Mesendoderm (in vitro differentiated cells): ENCODE measurements around the gene FAM83F.

Experiments used
- DNase-seq: peaks from one replicate; pipeline ENCODE4 v3.0.0; 2013
- H2AK5ac ChIP-seq: 2 replicates; pipeline ENCODE4 v1.6.1; 2013; ENCODE audit warnings: low read length, inconsistent platforms
- H2BK120ac ChIP-seq: 2 replicates; pipeline ENCODE4 v1.6.1; 2013; ENCODE audit warnings: low read depth, mild to moderate bottlenecking, low read length, moderate library complexity, mixed read lengths
- H2BK15ac ChIP-seq: replicated peaks from 2 replicates; pipeline ENCODE4 v1.6.1; 2013; ENCODE audit warnings: low read depth, mild to moderate bottlenecking, moderate library complexity
- H2BK5ac ChIP-seq: 2 replicates; pipeline ENCODE4 v1.6.1; 2013; ENCODE audit warnings: low read length, inconsistent platforms
- H3K18ac ChIP-seq: 2 replicates; pipeline ENCODE4 v1.6.1; 2013; ENCODE audit warnings: mild to moderate bottlenecking, low read length, mixed read lengths
- H3K23ac ChIP-seq: one replicate; pipeline ENCODE4 v1.6.1; 2013; ENCODE audit warnings: low read length
- H3K27ac ChIP-seq: 2 replicates; pipeline ENCODE4 v1.5.1; 2013; ENCODE audit warnings: low read depth, mild to moderate bottlenecking, inconsistent platforms, low read length, moderate library complexity
- H3K27me3 ChIP-seq: 2 replicates; pipeline ENCODE4 v1.6.1; 2013; ENCODE audit warnings: low read length, control low read depth, mild to moderate bottlenecking, inconsistent platforms; ENCODE audit not compliant: insufficient read depth, poor library complexity
- H3K36me3 ChIP-seq: 2 replicates; pipeline ENCODE4 v1.6.1; 2013; ENCODE audit warnings: low read length, inconsistent platforms; ENCODE audit not compliant: control insufficient read depth, insufficient read depth
- H3K4ac ChIP-seq: one replicate; pipeline ENCODE4 v1.6.1; 2013; ENCODE audit warnings: low read depth, mild to moderate bottlenecking, low read length, moderate library complexity
- H3K4me1 ChIP-seq: 2 replicates; pipeline ENCODE4 v1.6.1; 2013; ENCODE audit warnings: low read depth, low read length, inconsistent platforms; ENCODE audit not compliant: control insufficient read depth
- H3K4me2 ChIP-seq: 2 replicates; pipeline ENCODE4 v1.6.1; 2013; ENCODE audit warnings: low read length
- H3K4me3 ChIP-seq: 2 replicates; pipeline ENCODE4 v1.5.1; 2013; ENCODE audit warnings: mild to moderate bottlenecking, low read length
- H3K56ac ChIP-seq: one replicate; pipeline ENCODE4 v1.6.1; 2013; ENCODE audit warnings: low read length
- H3K79me1 ChIP-seq: 2 replicates; pipeline ENCODE4 v1.6.1; 2013; ENCODE audit warnings: low read length, inconsistent platforms
- H3K79me2 ChIP-seq: 2 replicates; pipeline ENCODE4 v1.6.1; 2013; ENCODE audit warnings: mild to moderate bottlenecking, low read length; ENCODE audit not compliant: control insufficient read depth, insufficient read depth
- H3K9ac ChIP-seq: 2 replicates; pipeline ENCODE4 v1.6.1; 2013; ENCODE audit warnings: low read length, inconsistent platforms
- H4K5ac ChIP-seq: one replicate; pipeline ENCODE4 v1.6.1; 2013; ENCODE audit warnings: low read length
- H4K8ac ChIP-seq: one replicate; pipeline ENCODE4 v1.6.1; 2013; ENCODE audit warnings: low read depth, mild to moderate bottlenecking, control low read depth, low read length, moderate library complexity
- WGBS: extraction: QIAGEN DNeasy Blood & Tissue Kit; methylation state at CpG from one replicate; pipeline ENCODE4 v1.1.7; 2013; ENCODE audit warnings: low lambda C conversion rate, missing lambda C conversion rate; ENCODE audit not compliant: insufficient coverage; ENCODE audit errors: extremely low coverage; 5-methylcytosine and 5-hydroxymethylcytosine counted together

The FAM83F gene

DNA sequence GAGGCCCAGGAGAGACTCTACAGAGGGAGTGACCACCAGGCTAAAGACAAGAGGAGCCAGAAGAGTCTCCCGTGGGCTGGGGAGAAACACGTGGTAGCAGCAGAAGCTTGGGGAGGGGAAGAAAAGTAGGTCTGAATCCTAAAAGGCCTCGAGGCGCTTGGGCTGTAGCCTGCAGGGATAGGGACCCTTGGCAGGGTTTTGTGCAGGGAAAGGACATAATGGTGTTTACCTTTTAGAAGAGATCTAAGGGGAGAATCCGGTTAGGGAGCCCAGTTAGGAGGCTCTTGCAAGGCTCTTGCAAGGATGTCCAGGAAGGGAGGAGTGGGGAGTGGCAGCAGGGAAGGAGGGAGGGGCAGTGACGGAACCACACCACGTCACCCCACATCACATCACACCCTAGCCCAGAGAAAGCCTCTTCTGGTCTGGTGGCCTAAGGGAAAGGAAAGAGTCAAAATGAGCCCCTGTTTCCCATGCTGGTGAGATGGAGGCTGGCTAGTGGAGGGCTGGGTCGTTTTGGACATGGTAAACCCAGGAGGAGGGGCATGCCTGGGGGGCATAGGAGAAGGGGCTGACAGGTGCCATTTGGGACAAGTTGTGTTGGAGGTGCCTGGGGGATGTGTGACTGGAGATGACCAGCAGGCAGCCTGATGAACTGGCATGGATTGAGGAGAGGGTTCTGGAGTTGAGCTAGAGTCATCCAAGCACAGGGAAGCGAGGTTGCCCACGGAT is 6.2 kb upstream of the FAM83F start:
- H3K36me3 ChIP-seq: no peaks in the 10 kb centered on the region
- H3K4me2 ChIP-seq: no peak overlapping the region
- H2BK5ac ChIP-seq: no peak overlapping the region
- H2BK120ac ChIP-seq: no peak overlapping the region
- no peak overlapping the region for H3K4me3 ChIP-seq
- no peak overlapping the region for H2AK5ac ChIP-seq
- no peaks in the 10 kb centered on the region for H3K4me1 ChIP-seq
- H3K56ac ChIP-seq: no peak overlapping the region
- H3K79me2 ChIP-seq: no peaks in the 10 kb centered on the region
- H3K18ac ChIP-seq: no peak overlapping the region
- no peak overlapping the region for H3K27ac ChIP-seq
- H2BK15ac ChIP-seq: no peak overlapping the region
- H4K8ac ChIP-seq: no peak overlapping the region
- H3K23ac ChIP-seq: peak overlapping the region; percentile 89
- H3K79me1 ChIP-seq: no peaks in the 10 kb centered on the region
- H3K4ac ChIP-seq: no peak overlapping the region
- H4K5ac ChIP-seq: no peak overlapping the region
- H3K27me3 ChIP-seq: no peaks in the 10 kb centered on the region
- DNase-seq: no peak
- no peak overlapping the region for H3K9ac ChIP-seq
- WGBS: no CpG with 5 or more reads among the region's 10 CpGs

DNA sequence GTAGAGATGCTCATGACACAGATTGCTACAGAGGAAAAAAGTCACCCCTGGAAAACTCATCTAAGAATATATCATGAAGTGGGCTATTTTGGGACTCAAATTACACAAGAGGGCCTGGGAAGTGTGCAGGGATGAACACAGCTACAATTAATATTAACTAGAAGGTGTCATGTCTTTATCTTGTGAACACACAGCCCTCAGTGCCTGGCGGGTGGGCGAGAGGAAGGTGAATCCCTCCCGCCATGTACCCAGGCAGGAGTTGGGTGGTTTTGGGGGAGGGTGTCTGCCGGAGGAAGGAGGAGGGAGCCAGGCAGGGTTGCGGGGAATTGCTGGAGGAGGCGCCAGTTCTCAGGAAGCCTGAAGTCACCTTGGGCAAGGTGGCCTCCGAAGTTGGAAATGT is 5.1 kb upstream of the FAM83F start:
- H3K18ac ChIP-seq: no peak overlapping the region
- no peak overlapping the region for H3K4ac ChIP-seq
- no peak overlapping the region for H2BK15ac ChIP-seq
- no peak overlapping the region for H3K23ac ChIP-seq
- DNase-seq: no peak
- H3K4me3 ChIP-seq: no peak overlapping the region
- no peak overlapping the region for H3K56ac ChIP-seq
- no peaks in the 10 kb centered on the region for H3K27me3 ChIP-seq
- H3K79me2 ChIP-seq: no peaks in the 10 kb centered on the region
- no peaks in the 10 kb centered on the region for H3K4me1 ChIP-seq
- H3K9ac ChIP-seq: no peak overlapping the region
- no peaks in the 10 kb centered on the region for H3K79me1 ChIP-seq
- H4K8ac ChIP-seq: no peak overlapping the region
- no peak overlapping the region for H2BK120ac ChIP-seq
- no CpG with 5 or more reads among the region's 7 CpGs for WGBS
- no peak overlapping the region for H4K5ac ChIP-seq
- no peak overlapping the region for H2AK5ac ChIP-seq
- H3K27ac ChIP-seq: no peak overlapping the region
- H3K36me3 ChIP-seq: no peaks in the 10 kb centered on the region
- H3K4me2 ChIP-seq: no peak overlapping the region
- no peak overlapping the region for H2BK5ac ChIP-seq

GRCh38 chr22:39990686-39991085 is 4.1 kb upstream of the FAM83F start:
- Histone ChIP-seq H3K56ac (no peak overlapping the region), H4K5ac (no peak overlapping the region), H3K4ac (no peak overlapping the region), H3K36me3 (no peaks in the 10 kb centered on the region), H4K8ac (no peak overlapping the region), H3K4me1 (peaks cover under 1% of the 10 kb centered on the region), H3K79me1 (no peaks in the 10 kb centered on the region), H3K79me2 (peaks cover 2% of the 10 kb centered on the region), H2BK15ac (no peak overlapping the region), H3K27me3 (no peaks in the 10 kb centered on the region), H3K9ac (no peak overlapping the region), H3K27ac (no peak overlapping the region), H3K4me3 (no peak overlapping the region), H3K4me2 (no peak overlapping the region), H2AK5ac (no peak overlapping the region), H2BK5ac (no peak overlapping the region), H3K18ac (no peak overlapping the region), H3K23ac (no peak overlapping the region), H2BK120ac (no peak overlapping the region)
- DNase-seq: peak; percentile 79
- WGBS: no CpG with 5 or more reads among the region's 3 CpGs

GRCh38 chr22:39991159-39991860 is 3.4 kb upstream of the FAM83F start:
- Histone ChIP-seq H3K27ac (no peak overlapping the region), H3K27me3 (no peaks in the 10 kb centered on the region), H3K4me3 (no peak overlapping the region), H3K18ac (no peak overlapping the region), H3K9ac (no peak overlapping the region), H3K36me3 (no peaks in the 10 kb centered on the region), H2BK120ac (no peak overlapping the region), H3K56ac (no peak overlapping the region), H3K4me2 (no peak overlapping the region), H4K5ac (no peak overlapping the region), H3K23ac (no peak overlapping the region), H3K79me2 (peaks cover 5% of the 10 kb centered on the region), H2AK5ac (no peak overlapping the region), H3K79me1 (peaks cover 2% of the 10 kb centered on the region), H3K4me1 (peaks cover 4% of the 10 kb centered on the region), H4K8ac (no peak overlapping the region), H2BK5ac (no peak overlapping the region), H3K4ac (no peak overlapping the region), H2BK15ac (no peak overlapping the region)
- DNase-seq: peak; percentile 27
- no CpG with 5 or more reads among the region's 9 CpGs for WGBS

- Histone ChIP-seq H2BK120ac (no peak overlapping the region), H2AK5ac (no peak overlapping the region), H3K79me2 (peaks cover 5% of the 10 kb centered on the region), H3K27me3 (no peaks in the 10 kb centered on the region), H3K18ac (no peak overlapping the region), H3K23ac (no peak overlapping the region), H3K56ac (no peak overlapping the region), H4K8ac (no peak overlapping the region), H3K4me3 (no peak overlapping the region), H2BK15ac (no peak overlapping the region), H4K5ac (no peak overlapping the region), H3K9ac (no peak overlapping the region), H3K79me1 (peaks cover 6% of the 10 kb centered on the region), H3K4me1 (peaks cover 9% of the 10 kb centered on the region), H2BK5ac (no peak overlapping the region), H3K4ac (no peak overlapping the region), H3K36me3 (no peaks in the 10 kb centered on the region), H3K27ac (no peak overlapping the region), H3K4me2 (no peak overlapping the region)
- WGBS: no CpG with 5 or more reads among the region's 5 CpGs
- no peak for DNase-seq
These were observed 2.5 kb upstream of the FAM83F start for GRCh38 chr22:39992088-39992826.
